Measurements from ENCODE around the gene CKS2. TPM values are rescaled to one million over a fixed set of nuclear protein-coding genes. Genes with fewer than 3 reads are reported as not detected.

Gene CKS2
- total RNA-seq, 1 donor from 2014 or later: 23.7 TPM

GRCh38 chr9:89325733-89326132 lies 14.7 kb downstream of the CKS2 start:
- Mint-ChIP-seq H3K27me3 (ENCODE audit: unreplicated experiment) (no peaks in the 10 kb centered on the region), H3K9me3 (ENCODE audit: unreplicated experiment) (no peaks in the 10 kb centered on the region), H3K4me1 (ENCODE audit: unreplicated experiment) (peaks cover 9% of the 10 kb centered on the region), H3K36me3 (ENCODE audit: unreplicated experiment) (peaks cover 19% of the 10 kb centered on the region), H3K27ac (ENCODE audit: unreplicated experiment) (no peak overlapping the region), H3K4me3 (ENCODE audit: unreplicated experiment) (no peak overlapping the region)
- no peak for TF ChIP-seq CTCF (IDR thresholded peaks at IDR 0.05)
- DNase-seq (ENCODE audit: extremely low spot score, unreplicated experiment): no peak

- Mint-ChIP-seq H3K9me3 (ENCODE audit: unreplicated experiment) (no peaks in the 10 kb centered on the region), H3K36me3 (ENCODE audit: unreplicated experiment) (peaks cover 21% of the 10 kb centered on the region), H3K27me3 (ENCODE audit: unreplicated experiment) (no peaks in the 10 kb centered on the region), H3K4me3 (ENCODE audit: unreplicated experiment) (no peak overlapping the region), H3K27ac (ENCODE audit: unreplicated experiment) (no peak overlapping the region), H3K4me1 (ENCODE audit: unreplicated experiment) (peaks cover 4% of the 10 kb centered on the region)
- no peak for TF ChIP-seq CTCF (IDR thresholded peaks at IDR 0.05)
- no peak for DNase-seq (ENCODE audit: extremely low spot score, unreplicated experiment)
Observed at GRCh38 chr9:89328064-89328463, 17.1 kb downstream of the CKS2 start.

- Mint-ChIP-seq H3K27me3 (ENCODE audit: unreplicated experiment) (no peaks in the 10 kb centered on the region), H3K27ac (ENCODE audit: unreplicated experiment) (no peak overlapping the region), H3K4me1 (ENCODE audit: unreplicated experiment) (no peaks in the 10 kb centered on the region), H3K9me3 (ENCODE audit: unreplicated experiment) (no peaks in the 10 kb centered on the region), H3K4me3 (ENCODE audit: unreplicated experiment) (no peak overlapping the region), H3K36me3 (ENCODE audit: unreplicated experiment) (peaks cover 38% of the 10 kb centered on the region)
- DNase-seq (ENCODE audit: extremely low spot score, unreplicated experiment): no peak
- no peak for TF ChIP-seq CTCF (IDR thresholded peaks at IDR 0.05)
Observed at GRCh38 chr9:89329917-89330316, 18.9 kb downstream of the CKS2 start.

- H3K4me3 Mint-ChIP-seq (ENCODE audit: unreplicated experiment): no peak overlapping the region
- no peaks in the 10 kb centered on the region for H3K9me3 Mint-ChIP-seq (ENCODE audit: unreplicated experiment)
Observed at GRCh38 chr9:89330513-89330912, 19.5 kb downstream of the CKS2 start.

GRCh38 chr9:89339807-89340206 lies 28.8 kb downstream of the CKS2 start:
- TF ChIP-seq CTCF (IDR thresholded peaks at IDR 0.05): no peak
- no peaks in the 10 kb centered on the region for H3K9me3 Mint-ChIP-seq (ENCODE audit: unreplicated experiment)
- no peaks in the 10 kb centered on the region for H3K4me1 Mint-ChIP-seq (ENCODE audit: unreplicated experiment)
- no peak overlapping the region for H3K4me3 Mint-ChIP-seq (ENCODE audit: unreplicated experiment)
- no peaks in the 10 kb centered on the region for H3K27me3 Mint-ChIP-seq (ENCODE audit: unreplicated experiment)
- no peak overlapping the region for H3K27ac Mint-ChIP-seq (ENCODE audit: unreplicated experiment)
- H3K36me3 Mint-ChIP-seq (ENCODE audit: unreplicated experiment): peaks cover 64% of the 10 kb centered on the region
- no peak for DNase-seq (ENCODE audit: extremely low spot score, unreplicated experiment)

More at GRCh38 chr9:89330513-89330912, 19.5 kb downstream of the CKS2 start:
- Mint-ChIP-seq H3K27ac (ENCODE audit: unreplicated experiment) (no peak overlapping the region), H3K27me3 (ENCODE audit: unreplicated experiment) (no peaks in the 10 kb centered on the region), H3K4me1 (ENCODE audit: unreplicated experiment) (no peaks in the 10 kb centered on the region), H3K36me3 (ENCODE audit: unreplicated experiment) (peaks cover 39% of the 10 kb centered on the region)
- no peak for DNase-seq (ENCODE audit: extremely low spot score, unreplicated experiment)
- no peak for TF ChIP-seq CTCF (IDR thresholded peaks at IDR 0.05)
